A673 (cell line): ENCODE data around the gene UBE2B. TPM values are rescaled to one million over a fixed set of nuclear protein-coding genes. Genes with fewer than 3 reads are reported as not detected.

Source experiments
- BruUV-seq: library from RNA; stranded (reverse); fragments of 400-500 nt; replicated peaks from 2 replicates; lab custom pipeline; 2021; lab: Mats Ljungman, UMichigan
- CTCF ChIA-PET: fragments of 300-600 bp; sonication (Branson Sonifier 250); formaldehyde crosslinking; loops from one replicate; lab custom pipeline; 2022; ENCODE audit warnings: antibody characterized with exemption; lab: Charles Lee
- POLR2A ChIA-PET: fragments of 300-600 bp; sonication (Branson Sonifier 250); formaldehyde crosslinking; loops from one replicate; lab custom pipeline; 2022; ENCODE audit warnings: antibody characterized with exemption; ENCODE audit not compliant: low non-redundant PET; lab: Charles Lee
- DNase-seq: peaks from one replicate; pipeline ENCODE4 v3.0.0-alpha.2; 2015; ENCODE audit warnings: low spot score
- H3K27ac ChIP-seq: fragments of 200-600 bp; sonication (generic); 2 replicates; pipeline ENCODE4 v1.5.1; 2016; ENCODE audit warnings: mixed run types, low read depth, mild to moderate bottlenecking, mixed read lengths, antibody characterized with exemption, low read length; ENCODE audit not compliant: poor library complexity, severe bottlenecking
- H3K27me3 ChIP-seq: fragments of 200-600 bp; sonication (generic); replicated peaks from 2 replicates; pipeline ENCODE4 v1.6.1; 2017; ENCODE audit warnings: mixed run types, low read depth, mild to moderate bottlenecking, mixed read lengths, antibody characterized with exemption, low read length; ENCODE audit not compliant: insufficient read depth, poor library complexity
- H3K36me3 ChIP-seq: fragments of 200-600 bp; sonication (generic); 2 replicates; pipeline ENCODE4 v1.6.1; 2016; ENCODE audit warnings: mixed run types, mild to moderate bottlenecking, mixed read lengths, antibody characterized with exemption, low read length; ENCODE audit not compliant: insufficient read depth, poor library complexity, severe bottlenecking
- H3K4me1 ChIP-seq: fragments of 200-600 bp; sonication (generic); 2 replicates; pipeline ENCODE4 v1.6.1; 2017; ENCODE audit warnings: mixed run types, mild to moderate bottlenecking, mixed read lengths, antibody characterized with exemption, low read length; ENCODE audit not compliant: insufficient read depth, poor library complexity, severe bottlenecking
- H3K4me3 ChIP-seq: fragments of 200-600 bp; sonication (generic); 2 replicates; pipeline ENCODE4 v1.5.1; 2016; ENCODE audit warnings: low read depth, mixed run types, mild to moderate bottlenecking, mixed read lengths, low read length; ENCODE audit not compliant: poor library complexity, severe bottlenecking
- H3K9me3 ChIP-seq: fragments of 200-600 bp; sonication (generic); 2 replicates; pipeline ENCODE4 v1.6.1; 2016; ENCODE audit warnings: mixed run types, low read depth, mild to moderate bottlenecking, mixed read lengths, antibody characterized with exemption, low read length; ENCODE audit not compliant: poor library complexity, severe bottlenecking
- CTCF ChIP-seq: fragments of 300-800, 200-600 bp; sonication (generic); conservative IDR thresholded peaks from 2 replicates; pipeline ENCODE4 v1.5.1; 2017; ENCODE audit warnings: low read depth, mild to moderate bottlenecking, antibody characterized with exemption, low read length, moderate library complexity, mixed read lengths
- EZH2 ChIP-seq: fragments of 200-600 bp; sonication (generic); IDR thresholded peaks from 2 replicates; pipeline ENCODE4 v1.6.1; 2017; ENCODE audit warnings: borderline replicate concordance, low read depth, mild to moderate bottlenecking, mixed read lengths, antibody characterized with exemption, low read length; ENCODE audit not compliant: poor library complexity, severe bottlenecking
- intact Hi-C: fragments of 100-400 bp; cut with micrococcal nuclease; formaldehyde crosslinking; loops from one replicate; pipeline ENCODE4 v1.10.0; 2022; ENCODE audit not compliant: unreplicated experiment
- total RNA-seq: library from RNA; stranded (reverse); gene quantifications from 2 replicates; pipeline ENCODE4 v1.2.3, GENCODE V29; 2021

Gene UBE2B
- total RNA-seq, 1 experiment from 2014 or later: 73.8 TPM

DNA sequence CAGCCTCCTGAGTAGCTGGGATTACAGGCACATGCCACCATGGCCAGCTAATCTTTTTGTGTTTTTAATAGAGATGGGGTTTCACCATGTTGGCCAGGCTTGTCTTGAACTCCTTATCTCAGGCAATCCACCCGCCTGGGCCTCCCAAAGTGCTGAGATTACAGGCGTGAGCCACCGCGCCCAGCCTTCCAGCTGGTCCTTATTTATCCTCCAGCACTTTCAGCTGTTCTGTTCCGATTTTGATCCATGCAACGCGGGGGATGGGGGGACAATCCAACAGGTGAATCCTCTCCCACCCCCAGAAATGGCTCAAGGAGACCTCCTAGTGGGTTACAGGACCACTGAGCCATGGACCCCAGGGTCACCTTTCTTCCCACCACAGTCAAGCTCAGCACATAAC lies 55.0 kb downstream of the UBE2B start:
- TF ChIP-seq EZH2 (no peak), CTCF (no peak)
- Histone ChIP-seq H3K27me3 (no peaks in the 10 kb centered on the region), H3K9me3 (no peaks in the 10 kb centered on the region), H3K27ac (no peak overlapping the region), H3K4me1 (peaks cover 6% of the 10 kb centered on the region), H3K4me3 (no peak overlapping the region), H3K36me3 (no peaks in the 10 kb centered on the region)
- ChIA-PET POLR2A (no interaction called here), CTCF (no interaction called here)
- no TSS peak for BruUV-seq
- no peak for DNase-seq
- intact Hi-C loops: no loop called here

DNA sequence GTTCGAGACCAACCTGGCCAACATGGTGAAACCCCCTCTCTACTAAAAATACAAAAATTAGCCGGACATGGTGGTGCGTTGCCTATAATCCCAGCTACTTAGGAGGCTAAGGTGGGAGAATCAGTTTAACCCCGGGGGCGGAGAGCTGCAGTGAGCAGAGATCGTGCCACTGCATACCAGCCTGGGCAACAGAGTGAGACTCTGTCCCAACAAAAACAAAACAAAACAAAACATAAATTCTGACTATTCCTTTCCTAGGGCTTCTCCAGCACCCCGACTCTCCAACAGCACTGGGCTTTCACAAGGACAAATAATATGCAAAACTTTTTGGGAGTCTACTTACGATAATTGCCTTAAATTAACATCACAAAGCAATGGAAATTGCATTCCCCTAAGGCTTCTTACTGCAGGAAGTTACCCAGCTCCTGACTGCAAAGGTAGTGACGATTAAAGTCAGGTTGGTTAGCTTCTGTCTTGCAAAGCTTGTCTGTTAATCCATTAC lies 56.2 kb downstream of the UBE2B start:
- no peaks in the 10 kb centered on the region for H3K36me3 ChIP-seq
- intact Hi-C loops: no loop called here
- ChIA-PET CTCF (no interaction called here), POLR2A (interaction anchor here (0.6 kb wide), 1 partner anchor 19 kb away, joined by 6 read pairs; no protein-coding TSS in a partner anchor)
- H3K27me3 ChIP-seq: no peaks in the 10 kb centered on the region
- H3K27ac ChIP-seq: no peak overlapping the region
- BruUV-seq: no TSS peak
- no peak for TF ChIP-seq EZH2
- TF ChIP-seq CTCF: no peak
- H3K9me3 ChIP-seq: no peaks in the 10 kb centered on the region
- peak; percentile 33 for DNase-seq
- no peak overlapping the region for H3K4me3 ChIP-seq
- H3K4me1 ChIP-seq: peaks cover 6% of the 10 kb centered on the region

GRCh38 chr5:134430001-134430569 lies 58.7 kb downstream of the UBE2B start:
- Histone ChIP-seq H3K27me3 (no peaks in the 10 kb centered on the region), H3K36me3 (no peaks in the 10 kb centered on the region), H3K4me1 (peaks cover 6% of the 10 kb centered on the region), H3K4me3 (no peak overlapping the region), H3K27ac (no peak overlapping the region), H3K9me3 (no peaks in the 10 kb centered on the region)
- CTCF ChIA-PET: no interaction called here
- no peak for TF ChIP-seq EZH2
- no peak for TF ChIP-seq CTCF
- BruUV-seq: no TSS peak
- no peak for DNase-seq
- POLR2A ChIA-PET: no interaction called here
- intact Hi-C loops: no loop called here
